Trophoblast cell (in vitro differentiated cells and primary cell): ENCODE results near the gene CHST9.
"Not testable (repeated sequence)": the region's sequence is repeated elsewhere in the genome, so short reads cannot be mapped to it uniquely, and the experiment has no call there.

Experiments used
- DNase-seq, 2 donors: peaks; one replicate each; pipeline ENCODE4 v3.0.0-alpha.2; 2016
- H2AFZ ChIP-seq: 2 replicates; pipeline ENCODE4 v1.6.1; 2013; ENCODE audit warnings: low read length, moderate library complexity, mild to moderate bottlenecking; ENCODE audit not compliant: insufficient read depth, poor library complexity
- H2AK5ac ChIP-seq: 2 replicates; pipeline ENCODE4 v1.6.1; 2013; ENCODE audit warnings: mild to moderate bottlenecking, low read length
- H2BK120ac ChIP-seq: 2 replicates; pipeline ENCODE4 v1.6.1; 2013; ENCODE audit warnings: low read length, mild to moderate bottlenecking, moderate library complexity; ENCODE audit not compliant: insufficient read depth, poor library complexity
- H2BK12ac ChIP-seq: 2 replicates; pipeline ENCODE4 v1.6.1; 2013; ENCODE audit warnings: mild to moderate bottlenecking, low read length, moderate library complexity
- H2BK5ac ChIP-seq: 2 replicates; pipeline ENCODE4 v1.6.1; 2013; ENCODE audit warnings: low read length, low read depth, moderate library complexity, mild to moderate bottlenecking; ENCODE audit not compliant: poor library complexity
- H3K14ac ChIP-seq: 2 replicates; pipeline ENCODE4 v1.6.1; 2013; ENCODE audit warnings: mild to moderate bottlenecking, low read length
- H3K18ac ChIP-seq: 2 replicates; pipeline ENCODE4 v1.6.1; 2013; ENCODE audit warnings: mild to moderate bottlenecking, low read length
- H3K23ac ChIP-seq: 2 replicates; pipeline ENCODE4 v1.6.1; 2013; ENCODE audit warnings: low read length
- H3K27ac ChIP-seq: 2 replicates; pipeline ENCODE4 v1.5.1; 2013; ENCODE audit warnings: low read depth, mild to moderate bottlenecking, inconsistent platforms, low read length, moderate library complexity
- H3K27me3 ChIP-seq: 2 replicates; pipeline ENCODE4 v1.6.1; 2013; ENCODE audit warnings: inconsistent platforms, mild to moderate bottlenecking, low read length, moderate library complexity; ENCODE audit not compliant: insufficient read depth
- H3K36me3 ChIP-seq, 2 experiments: 1 replicate in 1 of 2; 2 replicates in 1 of 2; pipeline ENCODE4 v1.6.1; 2013; ENCODE audit warnings: low read length in 2 of 2, mild to moderate bottlenecking in 2 of 2, moderate library complexity in 1 of 2; ENCODE audit not compliant: insufficient read depth in 2 of 2, control insufficient read depth in 1 of 2
- H3K4ac ChIP-seq: 2 replicates; pipeline ENCODE4 v1.6.1; 2013; ENCODE audit warnings: low read depth, mild to moderate bottlenecking, low read length, moderate library complexity
- H3K4me1 ChIP-seq, 2 experiments: 1 replicate in 1 of 2; 2 replicates in 1 of 2; pipeline ENCODE4 v1.6.1; 2013; ENCODE audit warnings: low read length in 2 of 2, mild to moderate bottlenecking in 2 of 2, moderate library complexity in 1 of 2; ENCODE audit not compliant: insufficient read depth in 2 of 2, control insufficient read depth in 1 of 2
- H3K4me2 ChIP-seq: 2 replicates; pipeline ENCODE4 v1.6.1; 2013; ENCODE audit warnings: inconsistent platforms, mild to moderate bottlenecking, low read length, moderate library complexity
- H3K4me3 ChIP-seq: 2 replicates; pipeline ENCODE4 v1.5.1; 2013; ENCODE audit warnings: mild to moderate bottlenecking, low read depth, low read length, inconsistent platforms
- H3K79me1 ChIP-seq: one replicate; pipeline ENCODE4 v1.6.1; 2013; ENCODE audit warnings: low read length
- H3K79me2 ChIP-seq: 2 replicates; pipeline ENCODE4 v1.6.1; 2013; ENCODE audit warnings: low read length, mild to moderate bottlenecking; ENCODE audit not compliant: control insufficient read depth, insufficient read depth, poor library complexity
- H3K9ac ChIP-seq: 2 replicates; pipeline ENCODE4 v1.6.1; 2013; ENCODE audit warnings: mild to moderate bottlenecking, low read length
- H3K9me3 ChIP-seq: 2 replicates; pipeline ENCODE4 v1.6.1; 2013; ENCODE audit warnings: low read depth, mild to moderate bottlenecking, control low read depth, inconsistent platforms, low read length; ENCODE audit not compliant: insufficient read depth
- H4K12ac ChIP-seq: 2 replicates; pipeline ENCODE4 v1.6.1; 2013; ENCODE audit warnings: low read depth, mild to moderate bottlenecking, low read length, moderate library complexity
- H4K8ac ChIP-seq: 2 replicates; pipeline ENCODE4 v1.6.1; 2013; ENCODE audit warnings: low read depth, mild to moderate bottlenecking, low read length, moderate library complexity
- H4K91ac ChIP-seq: one replicate; pipeline ENCODE4 v1.6.1; 2013; ENCODE audit warnings: low read depth, mild to moderate bottlenecking, low read length, moderate library complexity
- WGBS: extraction: QIAGEN DNeasy Blood & Tissue Kit; methylation state at CpG from one replicate; pipeline ENCODE4 v1.1.7; 2013; ENCODE audit warnings: missing lambda C conversion rate; ENCODE audit not compliant: insufficient read length, insufficient coverage; ENCODE audit errors: extremely low coverage; 5-methylcytosine and 5-hydroxymethylcytosine counted together

Gene CHST9

DNA sequence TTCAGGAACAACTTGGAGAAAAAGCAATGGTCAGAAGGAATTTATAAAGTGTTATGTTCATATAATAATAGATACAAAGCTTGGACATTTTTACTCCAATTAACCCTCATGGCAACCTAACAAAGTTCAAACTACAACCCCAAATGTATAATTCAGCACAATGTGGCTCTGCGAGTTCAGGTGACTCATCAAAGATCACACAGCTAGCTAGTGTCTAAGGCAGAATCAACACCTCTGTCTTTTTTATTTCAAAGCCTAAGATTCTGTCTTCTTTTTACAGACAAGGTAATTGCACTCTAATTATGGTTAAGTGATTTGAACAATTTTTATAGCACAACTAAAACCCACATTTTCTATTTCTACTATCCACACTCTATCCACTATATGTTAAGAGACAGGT lies 90.5 kb downstream of the CHST9 start:
- no peaks in the 10 kb centered on the region for H3K9me3 ChIP-seq
- no peak overlapping the region for H2AFZ ChIP-seq
- no peak for DNase-seq
- H3K18ac ChIP-seq, result no peak overlapping the region
- H3K79me2 ChIP-seq, result no peaks in the 10 kb centered on the region
- H3K4me1 ChIP-seq, result no peaks in the 10 kb centered on the region
- H3K27ac ChIP-seq, result no peak overlapping the region
- no peaks in the 10 kb centered on the region for H3K27me3 ChIP-seq
- no peaks in the 10 kb centered on the region for H3K79me1 ChIP-seq
- H4K12ac ChIP-seq, result no peak overlapping the region
- H3K36me3 ChIP-seq, result no peaks in the 10 kb centered on the region
- H4K91ac ChIP-seq, result no peak overlapping the region
- no peak overlapping the region for H3K14ac ChIP-seq
- no peak overlapping the region for H4K8ac ChIP-seq
- H3K4me3 ChIP-seq, result no peak overlapping the region
- H3K9ac ChIP-seq, result no peak overlapping the region
- H3K23ac ChIP-seq, result no peak overlapping the region
- H3K4ac ChIP-seq, result no peak overlapping the region
- no peak overlapping the region for H3K4me2 ChIP-seq
- no CpG with 5 or more reads among the region's 1 CpG for WGBS
- no peak overlapping the region for H2AK5ac ChIP-seq
- H2BK12ac ChIP-seq, result no peak overlapping the region
- no peak overlapping the region for H2BK5ac ChIP-seq
- no peak overlapping the region for H2BK120ac ChIP-seq

DNA sequence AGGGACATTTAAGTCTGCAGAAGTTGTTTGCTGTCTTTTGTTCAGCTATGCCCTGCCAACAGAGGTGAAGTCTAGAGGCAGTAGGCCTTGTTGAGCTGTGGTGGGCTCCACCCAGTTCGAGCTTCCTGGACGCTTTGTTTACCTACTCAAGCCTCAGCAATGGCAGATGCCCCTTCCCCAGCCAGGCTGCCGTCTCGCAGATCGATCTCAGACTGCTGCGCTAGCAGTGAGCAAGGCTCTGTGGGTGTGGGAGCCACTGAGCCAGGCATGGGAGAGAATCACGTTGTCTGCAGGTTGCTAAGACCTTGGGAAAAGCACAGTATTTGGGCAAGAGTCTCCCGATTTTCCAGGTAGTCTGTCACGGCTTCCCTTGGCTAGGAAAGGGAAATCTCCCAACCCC lies 91.8 kb downstream of the CHST9 start:
- not testable (repeated sequence) for H3K9me3 ChIP-seq, H3K4ac ChIP-seq, H3K27ac ChIP-seq, H3K4me2 ChIP-seq, H3K79me1 ChIP-seq, H2BK12ac ChIP-seq, H4K8ac ChIP-seq, H2AFZ ChIP-seq, H3K18ac ChIP-seq, H2BK5ac ChIP-seq, H3K14ac ChIP-seq, DNase-seq, H2AK5ac ChIP-seq, H2BK120ac ChIP-seq, H3K27me3 ChIP-seq, H4K91ac ChIP-seq, H3K9ac ChIP-seq, H3K23ac ChIP-seq, H3K79me2 ChIP-seq, H3K4me1 ChIP-seq, H3K4me3 ChIP-seq, H3K36me3 ChIP-seq
- H4K12ac ChIP-seq, result peak overlapping the region; percentile 30
- WGBS, result no CpG with 5 or more reads among the region's 9 CpGs

DNA sequence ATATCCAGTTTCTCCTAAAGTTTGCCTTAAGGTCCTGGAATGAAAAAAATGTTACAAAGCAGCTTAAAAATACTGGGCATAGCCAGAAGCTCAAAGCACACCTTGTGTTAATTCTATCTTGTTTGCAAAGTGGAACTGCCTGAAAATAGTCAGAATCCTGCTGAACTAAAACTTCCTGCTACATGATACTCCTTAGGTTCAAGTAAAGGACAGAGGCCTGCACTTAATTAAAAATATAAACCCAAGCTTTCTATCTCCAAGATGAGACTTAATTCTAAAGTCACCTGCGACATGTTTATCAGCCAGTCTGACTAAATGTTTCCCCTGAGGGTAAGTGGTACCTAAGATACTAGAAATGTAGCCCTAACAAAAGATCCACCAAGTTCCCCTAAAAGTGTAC lies 103.4 kb downstream of the CHST9 start:
- Histone ChIP-seq H4K91ac (no peak overlapping the region), H3K79me1 (no peaks in the 10 kb centered on the region), H3K27ac (no peak overlapping the region), H3K36me3 (no peaks in the 10 kb centered on the region), H3K4me3 (no peak overlapping the region), H3K9ac (no peak overlapping the region), H3K4ac (no peak overlapping the region), H3K18ac (no peak overlapping the region), H4K12ac (no peak overlapping the region), H3K79me2 (no peaks in the 10 kb centered on the region), H2AFZ (no peak overlapping the region), H3K23ac (no peak overlapping the region), H4K8ac (no peak overlapping the region), H3K4me1 (no peaks in the 10 kb centered on the region), H3K27me3 (no peaks in the 10 kb centered on the region), H3K4me2 (no peak overlapping the region), H3K9me3 (no peaks in the 10 kb centered on the region), H2BK120ac (no peak overlapping the region), H2BK5ac (no peak overlapping the region), H3K14ac (no peak overlapping the region), H2AK5ac (no peak overlapping the region), H2BK12ac (no peak overlapping the region)
- no peak for DNase-seq
- WGBS, result no CpG with 5 or more reads among the region's 1 CpG

DNA sequence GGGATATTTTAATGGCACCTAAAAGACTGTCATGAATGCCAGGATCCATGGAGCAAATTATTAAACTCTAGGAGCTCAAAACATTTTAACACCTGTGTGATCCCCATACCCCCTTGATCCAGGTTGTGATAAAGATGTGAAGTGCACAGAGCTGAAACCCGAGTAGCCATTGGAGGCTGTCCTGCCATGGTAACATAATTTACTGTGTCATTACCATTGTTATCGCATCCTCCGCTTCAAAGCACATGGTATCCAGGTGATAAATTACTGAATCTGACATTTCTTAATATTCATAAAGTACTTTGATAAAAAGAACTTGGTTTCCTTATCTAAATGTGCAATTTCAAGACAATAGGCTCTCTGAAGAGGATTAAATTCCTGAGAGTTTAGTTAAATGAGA lies 109.3 kb downstream of the CHST9 start:
- Histone ChIP-seq H3K14ac (no peak overlapping the region), H3K79me2 (no peaks in the 10 kb centered on the region), H2BK120ac (no peak overlapping the region), H2AFZ (no peak overlapping the region), H3K79me1 (no peaks in the 10 kb centered on the region), H3K4ac (no peak overlapping the region), H2AK5ac (no peak overlapping the region), H3K27ac (no peak overlapping the region), H4K8ac (no peak overlapping the region), H3K18ac (no peak overlapping the region), H2BK12ac (no peak overlapping the region), H3K9me3 (no peaks in the 10 kb centered on the region), H3K9ac (no peak overlapping the region), H4K12ac (no peak overlapping the region), H3K4me1 (no peaks in the 10 kb centered on the region), H4K91ac (no peak overlapping the region), H3K27me3 (no peaks in the 10 kb centered on the region), H3K36me3 (no peaks in the 10 kb centered on the region), H2BK5ac (no peak overlapping the region), H3K4me3 (no peak overlapping the region), H3K23ac (no peak overlapping the region), H3K4me2 (no peak overlapping the region)
- WGBS, result no CpG with 5 or more reads among the region's 3 CpGs
- DNase-seq, result no peak
